HepG2 (cell line): ENCODE results near the gene PRSS53. TPM values are rescaled to one million over a fixed set of nuclear protein-coding genes. Genes with fewer than 3 reads are reported as not detected.
A peak's percentile ranks its signal among the peaks of the same experiment; 100 is the strongest.

ENCODE experiments used
- DNMT3B ChIP-seq: conservative IDR thresholded peaks from 2 replicates; pipeline ENCODE4 v1.6.1; 2016; ENCODE audit warnings: missing biosample characterization, control low read depth
- KDM4B ChIP-seq: sonication (generic); formaldehyde crosslinking; IDR thresholded peaks from 2 replicates; pipeline ENCODE4 v1.4.0; 2020; ENCODE audit warnings: missing genetic modification reagents
- MLXIP ChIP-seq: sonication (generic); formaldehyde crosslinking; IDR thresholded peaks from 2 replicates; pipeline ENCODE4 v1.9.0; 2021; ENCODE audit warnings: missing genetic modification reagents, borderline replicate concordance
- PAXIP1 ChIP-seq: sonication (generic); formaldehyde crosslinking; conservative IDR thresholded peaks from 2 replicates; pipeline ENCODE4 v1.4.0; 2020; ENCODE audit warnings: mild to moderate bottlenecking, missing genetic modification reagents, moderate library complexity
- SNAPC2 ChIP-seq: sonication (generic); formaldehyde crosslinking; IDR thresholded peaks from 2 replicates; pipeline ENCODE4 v1.8.1; 2022; ENCODE audit warnings: mild to moderate bottlenecking, missing genetic modification reagents
- TOE1 ChIP-seq: sonication (generic); formaldehyde crosslinking; IDR thresholded peaks from 2 replicates; pipeline ENCODE4 v1.4.0; 2020; ENCODE audit warnings: mild to moderate bottlenecking, missing genetic modification reagents
- TRAFD1 ChIP-seq: sonication (generic); formaldehyde crosslinking; IDR thresholded peaks from 2 replicates; pipeline ENCODE4 v1.5.1; 2020; ENCODE audit warnings: missing genetic modification reagents, mild to moderate bottlenecking, borderline replicate concordance
- YY1 ChIP-seq: IDR thresholded peaks from 2 replicates; pipeline ENCODE4 v1.6.1; 2011; ENCODE audit warnings: low read length, low read depth, moderate library complexity, mild to moderate bottlenecking; ENCODE audit not compliant: insufficient read depth, insufficient replicate concordance
- ZEB1 ChIP-seq: IDR thresholded peaks from 2 replicates; pipeline ENCODE4 v1.6.1; 2012; ENCODE audit warnings: mild to moderate bottlenecking, low read depth, inconsistent platforms; ENCODE audit not compliant: insufficient replicate concordance
- ZFP37 ChIP-seq: sonication (generic); formaldehyde crosslinking; IDR thresholded peaks from 2 replicates; pipeline ENCODE4 v1.4.0; 2020; ENCODE audit warnings: missing genetic modification reagents, borderline replicate concordance
- ZNF10 ChIP-seq: sonication (generic); formaldehyde crosslinking; IDR thresholded peaks from 2 replicates; pipeline ENCODE4 v1.4.0; 2020; ENCODE audit warnings: mild to moderate bottlenecking, low read depth, missing genetic modification reagents, borderline replicate concordance
- ZNF431 ChIP-seq: sonication (generic); formaldehyde crosslinking; IDR thresholded peaks from 2 replicates; pipeline ENCODE4 v1.9.0; 2022; ENCODE audit warnings: missing genetic modification reagents, low read depth, mild to moderate bottlenecking, borderline replicate concordance
- ZNF460 ChIP-seq: sonication (generic); formaldehyde crosslinking; IDR thresholded peaks from 2 replicates; pipeline ENCODE4 v1.5.1; 2020; ENCODE audit warnings: missing genetic modification reagents, mild to moderate bottlenecking, borderline replicate concordance
- ZNF570 ChIP-seq: sonication (generic); formaldehyde crosslinking; IDR thresholded peaks from 2 replicates; pipeline ENCODE4 v1.4.0; 2020; ENCODE audit warnings: mild to moderate bottlenecking, missing genetic modification reagents, borderline replicate concordance
- ZNF615 ChIP-seq: sonication (generic); formaldehyde crosslinking; IDR thresholded peaks from 2 replicates; pipeline ENCODE4 v1.5.0; 2020; ENCODE audit warnings: mild to moderate bottlenecking, missing genetic modification reagents, borderline replicate concordance
- ZNF629 ChIP-seq: sonication (generic); formaldehyde crosslinking; conservative IDR thresholded peaks from 2 replicates; pipeline ENCODE4 v1.5.0; 2020; ENCODE audit warnings: missing genetic modification reagents
- polyA plus RNA-seq, 8 experiments: library from polyadenylated mRNA; depleted of rRNA in 3 of 8; stranded (reverse) in 7 of 8; unstranded in 1 of 8; fragments of >200 nt; fragmentation: Illumina TruSeq in 4 of 8; extraction: Trizol in 4 of 8; gene quantifications; 2 replicates each; pipeline versions ENCODE4 v1.2.1 to v1.2.3, GENCODE V29; 2011 to 2016; ENCODE audit warnings: low read depth in 4 of 8, missing spikeins in 1 of 8, mixed read lengths in 1 of 8; ENCODE audit not compliant: insufficient read depth in 1 of 8
- total RNA-seq, 5 experiments: library from RNA; depleted of rRNA; stranded (reverse); fragments of >200 nt; fragmentation: Illumina TruSeq; extraction: Trizol; gene quantifications; 2 replicates each; pipeline ENCODE4 v1.2.3, GENCODE V29; 2016; ENCODE audit warnings: low read depth in 1 of 5

PRSS53 gene
- total and polyA plus RNA-seq, 2 of the 13 experiments (the other 11 are each of a cell fraction or from before 2014, with no cell fraction given): 2.2 to 7.4 TPM

- TF ChIP-seq TRAFD1 (CRISPR knock-in tag) (0 out of 2 replicates have a peak, but pooled peaks have one; percentile 89), KDM4B (CRISPR knock-in tag) (peak; percentile 96), PAXIP1 (CRISPR knock-in tag) (peak; percentile 88), MLXIP (CRISPR knock-in tag) (peak; percentile 100), DNMT3B (0 out of 2 replicates have a peak, but pooled peaks have one; percentile 72), SNAPC2 (CRISPR knock-in tag) (peak; percentile 93), ZNF570 (no peak), ZNF431 (CRISPR knock-in tag) (peak; percentile 95), ZEB1 (peak; percentile 54), ZNF10 (no peak), ZNF629 (no peak; the same call in 1 of the 2 replicates), ZFP37 (peak; percentile 99), TOE1 (CRISPR knock-in tag) (peak; percentile 84; the same call in 1 of the 2 replicates), ZNF615 (CRISPR knock-in tag) (no peak), ZNF460 (CRISPR knock-in tag) (peak; percentile 74; the same call in 1 of the 2 replicates), YY1 (peak; percentile 57)
Measured at GRCh38 chr16:31105677-31106213, 17.0 kb upstream of the PRSS53 start (continued).
